CD14-positive monocyte (primary cell): ENCODE data around the gene FAM43A. TPM values are rescaled to one million over a fixed set of nuclear protein-coding genes. Genes with fewer than 3 reads are reported as not detected.

Experiments
- DNase-seq, 3 donors: peaks; one replicate each; pipeline ENCODE4 v3.0.0-alpha.2; 2011 to 2022
- H2AFZ ChIP-seq: 2 replicates; pipeline ENCODE4 v1.6.0; 2012; ENCODE audit warnings: mild to moderate bottlenecking, low read depth, low read length, inconsistent platforms; ENCODE audit not compliant: insufficient read depth, poor library complexity, severe bottlenecking
- H3K27ac ChIP-seq, 2 donors: 1 replicate in 1 of 2; 2 replicates in 1 of 2; pipeline ENCODE4 v1.5.1; 2012 to 2013; ENCODE audit warnings: low read length in 2 of 2, control low read depth in 1 of 2, inconsistent platforms in 1 of 2, low read depth in 1 of 2, mild to moderate bottlenecking in 1 of 2
- H3K27me3 ChIP-seq, 2 donors: one replicate each; pipeline versions ENCODE4 v1.6.0 to v1.6.1; 2011 to 2013; ENCODE audit warnings: low read length in 2 of 2; ENCODE audit not compliant: control insufficient read depth in 2 of 2, insufficient read depth in 2 of 2
- H3K36me3 ChIP-seq, 2 donors: replicated peaks in 1 of 2; 1 replicate in 1 of 2; 2 replicates in 1 of 2; pipeline versions ENCODE4 v1.5.1 to v1.6.1; 2012 to 2013; ENCODE audit warnings: low read length in 2 of 2, control low read depth in 1 of 2, inconsistent platforms in 1 of 2, mild to moderate bottlenecking in 1 of 2; ENCODE audit not compliant: insufficient read depth in 2 of 2, control insufficient read depth in 1 of 2
- H3K4me1 ChIP-seq, 2 donors: 1 replicate in 1 of 2; 2 replicates in 1 of 2; pipeline versions ENCODE4 v1.5.1 to v1.6.1; 2012 to 2013; ENCODE audit warnings: low read length in 2 of 2, control low read depth in 1 of 2, inconsistent platforms in 1 of 2, mild to moderate bottlenecking in 1 of 2, moderate library complexity in 1 of 2; ENCODE audit not compliant: insufficient read depth in 2 of 2, control insufficient read depth in 1 of 2
- H3K4me2 ChIP-seq: replicated peaks from 2 replicates; pipeline ENCODE3; 2012; ENCODE audit warnings: low read length, moderate library complexity, mild to moderate bottlenecking; ENCODE audit not compliant: poor library complexity, severe bottlenecking; ENCODE audit errors: extremely low read depth
- H3K4me3 ChIP-seq, 3 experiments: fragments of 200-600 bp in 1 of 3; sonication (generic) in 1 of 3; replicated peaks in 1 of 3; 1 replicate in 2 of 3; 2 replicates in 1 of 3; pipeline ENCODE4 v1.5.1; 2011 to 2013; ENCODE audit warnings: low read length in 3 of 3, mild to moderate bottlenecking in 3 of 3, control low read depth in 2 of 3, low read depth in 2 of 3, inconsistent platforms in 1 of 3, moderate library complexity in 1 of 3
- H3K79me2 ChIP-seq: 2 replicates; pipeline ENCODE4 v1.6.0; 2012; ENCODE audit warnings: mild to moderate bottlenecking, control low read depth, inconsistent platforms, low read length, moderate library complexity; ENCODE audit not compliant: insufficient read depth
- H3K9ac ChIP-seq: 2 replicates; pipeline ENCODE4 v1.6.0; 2017; ENCODE audit warnings: low read length, mild to moderate bottlenecking; ENCODE audit not compliant: insufficient read depth, poor library complexity, severe bottlenecking
- H3K9me3 ChIP-seq, 2 donors: replicated peaks in 1 of 2; 1 replicate in 1 of 2; 2 replicates in 1 of 2; pipeline versions ENCODE4 v1.5.1 to v1.6.1; 2012 to 2013; ENCODE audit warnings: low read length in 2 of 2, control low read depth in 1 of 2; ENCODE audit not compliant: control insufficient read depth in 1 of 2, insufficient read depth in 1 of 2
- H4K20me1 ChIP-seq: 2 replicates; pipeline ENCODE4 v1.6.0; 2012; ENCODE audit warnings: mild to moderate bottlenecking, low read length, control low read depth, moderate library complexity; ENCODE audit not compliant: insufficient read depth
- H3K27ac Mint-ChIP-seq, 7 donors: one replicate each; pipeline ENCODE4 v1.8.0; 2020; ENCODE audit warnings: mild to moderate bottlenecking in 7 of 7, mixed read lengths in 7 of 7, moderate library complexity in 6 of 7, inconsistent platforms in 2 of 7
- H3K27me3 Mint-ChIP-seq, 3 donors: one replicate each; pipeline ENCODE4 v1.8.0; 2021 to 2022; ENCODE audit warnings: low read depth in 3 of 3, mild to moderate bottlenecking in 3 of 3, mixed read lengths in 3 of 3, moderate library complexity in 3 of 3, inconsistent platforms in 1 of 3
- H3K36me3 Mint-ChIP-seq, 2 donors: one replicate each; pipeline ENCODE4 v1.8.0; 2020; ENCODE audit warnings: mixed read lengths in 2 of 2, inconsistent platforms in 1 of 2, mild to moderate bottlenecking in 1 of 2
- H3K4me1 Mint-ChIP-seq: one replicate; pipeline ENCODE4 v1.8.0; 2020; ENCODE audit warnings: mild to moderate bottlenecking, mixed read lengths
- H3K4me3 Mint-ChIP-seq, 2 donors: one replicate each; pipeline ENCODE4 v1.8.0; 2020; ENCODE audit warnings: mild to moderate bottlenecking in 2 of 2, mixed read lengths in 2 of 2, moderate library complexity in 1 of 2
- H3K9me3 Mint-ChIP-seq, 7 donors: one replicate each; pipeline ENCODE4 v1.8.0; 2020 to 2022; ENCODE audit warnings: mixed read lengths in 7 of 7, mild to moderate bottlenecking in 6 of 7, moderate library complexity in 6 of 7, inconsistent platforms in 2 of 7
- whole genome bisulfite sequencing: methylation state at CpG from one replicate; pipeline ENCODE4 v1.1.5; 2013; ENCODE audit warnings: missing lambda C conversion rate; ENCODE audit not compliant: insufficient coverage; 5-methylcytosine and 5-hydroxymethylcytosine counted together
- intact Hi-C, 2 donors: fragments of 100-400 bp; cut with micrococcal nuclease; formaldehyde crosslinking; loops; one replicate each; pipeline versions ENCODE4 v1.15.0 to v1.15.1; 2023
- polyA plus RNA-seq, 3 donors: library from polyadenylated mRNA; depleted of rRNA in 1 of 3; unstranded in 2 of 3; stranded (reverse) in 1 of 3; fragments of 300-500 nt in 2 of 3; fragments of >200 nt in 1 of 3; fragmentation: Illumina TruSeq in 2 of 3; gene quantifications; 1 replicate in 2 of 3; 2 replicates in 1 of 3; pipeline ENCODE4 v1.2.3, GENCODE V29; 2012 to 2021
- TF ChIP-seq, protein P1 (sequence below): fragments of 200-600 bp; IDR thresholded peaks from one replicate; pipeline ENCODE4 v1.8.0; 2022; ENCODE audit warnings: antibody characterized with exemption, mild to moderate bottlenecking

FAM43A gene
- polyA plus RNA-seq, 3 donors, result 6.6 to 11.3 (median 9.8) TPM

DNA sequence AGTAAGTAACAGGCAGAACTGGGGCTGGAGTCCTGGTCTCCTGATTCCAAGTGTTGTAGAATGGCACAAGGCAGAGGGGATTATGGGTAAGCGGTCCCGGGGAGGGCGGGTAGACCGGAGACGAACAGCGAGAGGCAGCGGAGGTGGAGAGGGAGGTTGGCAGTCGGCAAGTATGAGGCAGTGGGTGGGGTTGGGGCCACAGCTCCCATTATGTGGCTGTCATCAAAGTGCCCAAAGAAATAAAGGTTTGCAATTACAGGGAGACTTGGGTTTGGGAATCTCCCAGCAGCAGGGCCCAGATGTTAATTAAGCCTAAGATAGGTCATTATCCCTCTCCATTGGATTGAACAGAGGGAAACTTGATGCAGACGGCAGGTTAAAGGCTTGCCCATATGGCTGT is 16.9 kb downstream of the FAM43A start:
- H3K9me3 Mint-ChIP-seq, result peaks cover 6 to 24% (median 15%) of the 10 kb centered on the region in 7 donors
- no peaks in the 10 kb centered on the region for H3K4me1 ChIP-seq
- H3K27ac Mint-ChIP-seq, result no peak overlapping the region
- no peak for DNase-seq
- no peak overlapping the region for H3K27ac ChIP-seq
- intact Hi-C loops, result no loop called here
- H3K36me3 ChIP-seq, result no peaks in the 10 kb centered on the region
- H3K36me3 Mint-ChIP-seq, result no peaks in the 10 kb centered on the region
- H3K9me3 ChIP-seq, result peaks cover 0 to 13% of the 10 kb centered on the region in 2 donors
- H4K20me1 ChIP-seq, result no peaks in the 10 kb centered on the region
- H3K4me2 ChIP-seq, result no peak overlapping the region
- H3K27me3 Mint-ChIP-seq, result peaks cover 0 to 7% (median 3%) of the 10 kb centered on the region in 3 donors
- no peaks in the 10 kb centered on the region for H3K4me1 Mint-ChIP-seq
- no peaks in the 10 kb centered on the region for H3K27me3 ChIP-seq
- H3K4me3 Mint-ChIP-seq, result no peak overlapping the region
- no peak overlapping the region for H3K4me3 ChIP-seq
- H3K79me2 ChIP-seq, result no peaks in the 10 kb centered on the region
- no peak overlapping the region for H3K9ac ChIP-seq
- WGBS, result 98% methylated on average over 8 of the region's 9 CpGs
- TF ChIP-seq, protein P1, sequence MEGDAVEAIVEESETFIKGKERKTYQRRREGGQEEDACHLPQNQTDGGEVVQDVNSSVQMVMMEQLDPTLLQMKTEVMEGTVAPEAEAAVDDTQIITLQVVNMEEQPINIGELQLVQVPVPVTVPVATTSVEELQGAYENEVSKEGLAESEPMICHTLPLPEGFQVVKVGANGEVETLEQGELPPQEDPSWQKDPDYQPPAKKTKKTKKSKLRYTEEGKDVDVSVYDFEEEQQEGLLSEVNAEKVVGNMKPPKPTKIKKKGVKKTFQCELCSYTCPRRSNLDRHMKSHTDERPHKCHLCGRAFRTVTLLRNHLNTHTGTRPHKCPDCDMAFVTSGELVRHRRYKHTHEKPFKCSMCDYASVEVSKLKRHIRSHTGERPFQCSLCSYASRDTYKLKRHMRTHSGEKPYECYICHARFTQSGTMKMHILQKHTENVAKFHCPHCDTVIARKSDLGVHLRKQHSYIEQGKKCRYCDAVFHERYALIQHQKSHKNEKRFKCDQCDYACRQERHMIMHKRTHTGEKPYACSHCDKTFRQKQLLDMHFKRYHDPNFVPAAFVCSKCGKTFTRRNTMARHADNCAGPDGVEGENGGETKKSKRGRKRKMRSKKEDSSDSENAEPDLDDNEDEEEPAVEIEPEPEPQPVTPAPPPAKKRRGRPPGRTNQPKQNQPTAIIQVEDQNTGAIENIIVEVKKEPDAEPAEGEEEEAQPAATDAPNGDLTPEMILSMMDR, result no peak
- no peak overlapping the region for H2AFZ ChIP-seq

DNA sequence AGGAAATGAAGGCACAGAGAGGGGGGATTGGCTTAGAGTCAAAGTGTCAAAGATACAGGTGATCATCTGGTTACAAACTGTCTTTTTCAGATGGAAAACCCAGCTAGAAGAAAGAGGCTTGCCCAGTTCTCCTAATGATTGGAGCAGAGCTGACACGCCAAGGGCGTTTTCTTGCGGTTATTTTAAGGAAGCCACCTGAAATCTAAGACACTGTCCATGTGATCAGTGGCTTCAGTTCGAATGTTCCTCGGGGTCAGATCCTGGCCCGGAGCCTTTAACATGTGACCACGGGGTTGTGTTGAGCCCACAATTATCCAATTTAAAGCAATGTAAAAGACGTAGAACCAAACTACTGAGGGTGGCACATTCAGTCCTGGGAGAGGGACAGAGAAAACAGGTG is 19.5 kb downstream of the FAM43A start:
- Mint-ChIP-seq H3K36me3 (peaks cover 0 to 4% of the 10 kb centered on the region in 2 donors), H3K9me3 (peaks cover 4 to 12% (median 9%) of the 10 kb centered on the region in 7 donors), H3K27ac (no peak overlapping the region), H3K4me3 (no peak overlapping the region), H3K4me1 (no peaks in the 10 kb centered on the region), H3K27me3 (peaks cover 0 to 6% (median 2%) of the 10 kb centered on the region in 3 donors)
- Histone ChIP-seq H4K20me1 (no peaks in the 10 kb centered on the region), H3K27ac (no peak overlapping the region), H3K4me3 (no peak overlapping the region), H3K27me3 (no peaks in the 10 kb centered on the region), H3K9ac (no peak overlapping the region), H3K4me2 (no peak overlapping the region), H3K36me3 (no peaks in the 10 kb centered on the region), H3K4me1 (no peaks in the 10 kb centered on the region), H2AFZ (no peak overlapping the region), H3K79me2 (no peaks in the 10 kb centered on the region), H3K9me3 (peaks cover 0 to 6% of the 10 kb centered on the region in 2 donors)
- 72% methylated on average over 6 of the region's 8 CpGs for WGBS
- DNase-seq, result no peak
- intact Hi-C loops, result no loop called here
- TF ChIP-seq, protein P1, result no peak
